DND-41 (cell line): ENCODE measurements around the gene KRT72.

Source experiments
- CTCF ChIP-seq: IDR thresholded peaks from 2 replicates; pipeline ENCODE4 v1.5.1; 2012; ENCODE audit warnings: borderline replicate concordance, low read length, moderate library complexity, mild to moderate bottlenecking; ENCODE audit not compliant: poor library complexity, severe bottlenecking; ENCODE audit errors: extremely low read depth
- EZH2 ChIP-seq: IDR thresholded peaks from 3 replicates; pipeline ENCODE4 v1.6.1; 2012; ENCODE audit warnings: borderline replicate concordance, low read depth, mild to moderate bottlenecking, moderate library complexity, low read length, inconsistent platforms; ENCODE audit not compliant: severe bottlenecking

GRCh38 chr12:52600941-52601481, at the start of gene KRT72:
- no peak for TF ChIP-seq CTCF
- TF ChIP-seq EZH2: no peak
